Fibroblast of pulmonary artery (primary cell): ENCODE measurements around the gene FEM1B.

Experiments used
- DNase-seq: peaks from one replicate; pipeline ENCODE4 v3.0.0-alpha.2; 2010; ENCODE audit warnings: low read depth
- H3K4me3 ChIP-seq: replicated peaks from 2 replicates; pipeline ENCODE4 v1.5.1; 2011; ENCODE audit warnings: low read depth, mild to moderate bottlenecking, control low read depth, low read length, moderate library complexity
- TF ChIP-seq, protein P1 (sequence below): IDR thresholded peaks from 2 replicates; pipeline ENCODE4 v1.5.1; 2011; ENCODE audit warnings: mild to moderate bottlenecking, control low read depth, low read length, inconsistent platforms; ENCODE audit errors: missing control alignments

The FEM1B gene

DNA sequence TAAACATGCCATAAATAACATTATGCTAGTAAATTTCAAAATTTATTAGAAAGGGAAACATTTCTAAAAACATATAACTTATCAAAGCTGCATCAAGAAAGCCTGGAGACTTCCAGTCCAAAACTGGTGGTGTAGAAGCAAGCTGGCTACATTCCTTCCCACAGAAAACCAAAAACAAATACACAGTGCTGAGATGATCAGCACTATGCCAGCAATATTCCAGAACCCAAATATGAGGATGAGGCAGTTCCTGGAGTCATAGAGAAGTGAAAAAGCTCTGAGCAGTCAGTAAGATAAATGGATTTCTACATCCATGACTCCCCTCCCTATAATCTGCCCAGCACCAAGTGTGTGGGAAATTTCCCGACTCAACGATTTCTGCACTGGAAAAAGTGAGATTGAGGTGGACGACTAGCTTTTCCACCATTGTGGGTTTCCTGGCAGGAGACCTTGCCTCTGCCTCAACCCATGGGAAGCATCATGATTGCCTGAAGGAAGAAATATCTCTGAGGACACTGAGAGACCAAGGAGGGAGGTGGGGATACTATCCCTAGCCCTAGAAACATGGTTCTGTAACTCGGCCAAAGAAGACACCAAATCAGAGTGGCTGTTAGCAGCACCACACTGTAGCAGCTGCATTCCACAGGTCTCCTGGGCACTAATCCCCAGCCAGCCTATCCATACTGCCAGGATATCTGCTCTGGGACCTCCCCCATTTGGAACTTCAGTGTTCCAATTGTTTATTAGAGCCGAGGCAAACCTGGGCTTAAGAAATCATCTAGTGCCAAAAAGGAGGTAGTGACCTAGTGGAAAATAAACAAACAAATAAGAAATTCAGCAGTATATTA lies 36.2 kb upstream of the FEM1B start:
- TF ChIP-seq, protein P1, sequence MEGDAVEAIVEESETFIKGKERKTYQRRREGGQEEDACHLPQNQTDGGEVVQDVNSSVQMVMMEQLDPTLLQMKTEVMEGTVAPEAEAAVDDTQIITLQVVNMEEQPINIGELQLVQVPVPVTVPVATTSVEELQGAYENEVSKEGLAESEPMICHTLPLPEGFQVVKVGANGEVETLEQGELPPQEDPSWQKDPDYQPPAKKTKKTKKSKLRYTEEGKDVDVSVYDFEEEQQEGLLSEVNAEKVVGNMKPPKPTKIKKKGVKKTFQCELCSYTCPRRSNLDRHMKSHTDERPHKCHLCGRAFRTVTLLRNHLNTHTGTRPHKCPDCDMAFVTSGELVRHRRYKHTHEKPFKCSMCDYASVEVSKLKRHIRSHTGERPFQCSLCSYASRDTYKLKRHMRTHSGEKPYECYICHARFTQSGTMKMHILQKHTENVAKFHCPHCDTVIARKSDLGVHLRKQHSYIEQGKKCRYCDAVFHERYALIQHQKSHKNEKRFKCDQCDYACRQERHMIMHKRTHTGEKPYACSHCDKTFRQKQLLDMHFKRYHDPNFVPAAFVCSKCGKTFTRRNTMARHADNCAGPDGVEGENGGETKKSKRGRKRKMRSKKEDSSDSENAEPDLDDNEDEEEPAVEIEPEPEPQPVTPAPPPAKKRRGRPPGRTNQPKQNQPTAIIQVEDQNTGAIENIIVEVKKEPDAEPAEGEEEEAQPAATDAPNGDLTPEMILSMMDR = no peak
- no peak for DNase-seq
- no peak overlapping the region for H3K4me3 ChIP-seq

DNA sequence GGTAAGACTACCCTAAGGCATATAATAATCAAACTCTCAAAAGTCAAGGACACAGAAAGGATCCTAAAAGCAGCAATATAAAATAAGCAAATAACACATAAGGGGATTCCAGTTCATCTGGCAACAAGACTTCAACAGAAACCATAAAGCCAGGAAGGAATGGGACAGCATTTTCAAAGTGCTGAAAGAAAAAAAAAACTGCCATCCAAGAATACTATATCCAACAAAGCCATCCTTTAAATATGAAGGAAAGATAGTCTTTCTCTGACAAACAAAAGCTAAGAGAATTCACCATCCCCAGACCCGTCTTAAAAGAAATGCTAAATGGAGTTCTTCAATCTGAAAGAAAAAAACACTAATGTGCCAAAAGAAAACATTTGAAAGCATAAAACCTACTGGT lies 33.3 kb upstream of the FEM1B start:
- H3K4me3 ChIP-seq = no peak overlapping the region
- TF ChIP-seq, protein P1 = no peak
- no peak for DNase-seq

DNA sequence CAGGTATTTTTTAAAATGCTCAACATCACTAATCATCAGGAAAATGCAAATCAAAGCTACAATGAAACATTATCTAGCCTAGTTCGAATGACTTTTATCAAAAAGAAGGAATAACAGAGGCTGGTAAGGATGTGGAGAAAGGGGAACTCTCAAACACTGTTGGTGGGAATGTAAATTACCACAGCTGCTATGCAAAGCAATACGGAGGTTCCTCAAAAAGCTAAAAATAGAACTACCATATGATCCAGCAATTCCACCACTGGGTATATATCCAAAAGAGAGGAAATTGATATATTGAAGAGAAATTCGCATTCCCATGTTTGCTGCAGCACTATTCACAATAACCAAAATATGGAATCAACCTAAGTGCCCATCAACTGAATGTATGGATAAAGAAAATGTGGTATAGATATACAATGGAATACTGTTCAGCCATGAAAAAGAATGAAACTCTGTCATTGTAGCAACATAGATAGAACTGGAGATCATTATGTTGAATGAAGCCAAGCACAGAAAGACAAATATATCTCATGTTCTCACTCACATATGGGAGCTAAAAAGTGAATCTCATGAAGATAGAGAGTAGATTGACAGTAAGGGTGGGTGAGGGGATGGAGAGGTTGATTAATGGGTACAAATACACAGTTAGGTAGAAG lies 28.4 kb upstream of the FEM1B start:
- TF ChIP-seq, protein P1 = no peak
- no peak for DNase-seq
- H3K4me3 ChIP-seq = no peak overlapping the region

DNA sequence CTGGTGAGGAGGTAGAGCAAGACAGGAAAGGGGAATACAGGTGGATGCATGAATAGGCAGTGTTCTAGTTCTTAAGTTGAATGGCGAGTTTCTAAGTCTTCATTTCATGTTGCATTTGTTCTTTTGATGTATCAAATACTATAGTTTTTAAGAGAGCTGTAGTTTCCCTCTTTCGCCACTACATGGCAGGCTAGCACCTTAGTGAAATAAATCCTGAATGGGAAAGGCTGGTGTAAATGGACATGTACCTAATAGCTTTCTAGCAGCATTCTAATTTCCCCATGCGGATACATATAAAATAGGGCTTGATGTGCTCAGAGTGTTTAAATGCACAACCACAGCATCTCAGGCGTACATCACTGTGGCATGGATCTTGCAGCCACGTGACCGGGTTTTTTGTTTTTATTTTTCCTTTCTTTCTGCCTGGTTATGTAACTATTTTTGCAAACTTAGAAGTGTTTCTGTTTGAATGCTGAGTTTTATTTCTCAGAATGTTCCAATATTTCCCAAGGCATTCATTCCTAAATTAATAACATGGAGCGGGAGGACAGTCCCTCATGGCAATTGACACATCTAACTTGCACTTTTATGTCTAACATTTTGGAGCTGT lies 24.5 kb upstream of the FEM1B start:
- TF ChIP-seq, protein P1 = peak; percentile 93

DNA sequence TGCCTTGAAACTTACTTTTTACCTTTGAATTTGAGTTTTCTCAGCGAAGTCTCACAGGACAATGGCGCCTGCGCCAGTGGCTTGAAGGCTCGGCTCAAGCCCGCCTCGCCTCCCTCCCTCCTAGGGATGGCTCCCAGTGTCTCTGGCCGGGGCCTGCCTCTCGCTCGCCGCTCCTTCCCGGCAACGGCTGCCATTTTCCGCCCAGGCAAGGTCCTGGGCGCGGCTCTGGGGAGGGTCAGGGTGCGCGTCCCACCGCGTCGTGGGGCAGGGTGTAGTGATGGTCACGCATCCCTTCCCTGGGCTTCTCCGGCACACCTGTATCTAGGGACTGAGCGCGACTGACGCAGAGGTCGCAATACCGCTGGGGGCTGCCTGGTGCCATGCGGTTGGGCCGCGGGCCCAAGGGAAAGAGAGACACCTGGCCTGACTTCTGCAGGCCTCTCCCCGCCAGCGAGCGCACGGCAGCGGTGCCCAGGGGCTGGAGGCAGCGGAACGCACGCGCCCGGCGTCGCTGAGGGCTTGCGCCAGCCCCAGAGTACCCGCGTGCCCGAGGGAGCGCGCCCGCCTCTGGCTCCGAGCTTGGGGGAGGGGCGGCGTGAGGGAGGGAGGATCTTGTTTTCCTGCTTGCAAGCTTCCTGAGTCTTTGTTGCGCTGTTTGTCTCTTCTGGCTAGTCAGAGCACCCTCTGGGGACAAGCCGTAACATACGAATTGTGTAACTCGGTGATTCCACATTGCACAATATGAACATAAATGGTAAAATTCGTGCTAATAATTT lies 20.7 kb upstream of the FEM1B start:
- TF ChIP-seq, protein P1 = no peak
- DNase-seq = peak; percentile 97

More for the DNA sequence above, 24.5 kb upstream of the FEM1B start:
- no peak overlapping the region for H3K4me3 ChIP-seq
- DNase-seq = peak; percentile 91

DNA sequence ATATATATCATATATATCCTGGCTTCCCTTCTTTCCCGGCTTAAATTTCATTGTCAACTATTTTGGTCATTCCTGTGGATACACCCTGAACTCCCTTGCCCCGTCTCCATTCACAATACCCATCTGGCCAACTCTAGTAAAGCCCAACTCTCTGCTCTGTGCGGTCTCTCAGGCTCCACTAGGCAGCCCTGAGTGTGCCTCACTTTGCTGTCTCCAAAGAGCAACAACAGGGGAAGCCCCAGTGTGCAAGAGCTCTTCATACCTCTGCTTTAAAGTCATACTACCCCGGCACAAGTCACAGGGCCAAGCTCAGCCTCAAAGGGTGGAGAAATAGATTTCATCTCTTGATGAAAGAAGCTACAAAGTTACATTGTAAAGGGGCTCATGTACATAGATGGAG lies 18.9 kb upstream of the FEM1B start:
- TF ChIP-seq, protein P1 = no peak
- peak; percentile 34 for DNase-seq

More for the DNA sequence above, 20.7 kb upstream of the FEM1B start:
- peak overlapping the region; percentile 53 for H3K4me3 ChIP-seq

More for the DNA sequence above, 18.9 kb upstream of the FEM1B start:
- no peak overlapping the region for H3K4me3 ChIP-seq
